ENCODE results near the gene SELL. TPM values are rescaled to one million over a fixed set of nuclear protein-coding genes. Genes with fewer than 3 reads are reported as not detected.

Gene SELL
- total RNA-seq, result 337 TPM

GRCh38 chr1:169711469-169712308 is at the start of gene SELL:
Gene SELL (minus strand): TSS chr1:169711620. CDS start chr1:169711498, 122 bp downstream.
- H3K9me3 ChIP-seq (ENCODE audit: low read depth, low read length), result no peaks in the 10 kb centered on the region
- H3K27me3 ChIP-seq (ENCODE audit: insufficient read depth, low read length), result no peaks in the 10 kb centered on the region
- peaks cover 28% of the 10 kb centered on the region for H3K4me1 ChIP-seq (ENCODE audit: insufficient read depth, low read length)
- peak within 1 kb of the TSS; percentile 80 for H3K4me3 ChIP-seq (ENCODE audit: low read length)

GRCh38 chr1:169759038-169759437 is 47.6 kb upstream of the SELL start:
- Histone ChIP-seq H3K4me3 (ENCODE audit: low read length) (no peak overlapping the region), H3K9me3 (ENCODE audit: low read depth, low read length) (no peaks in the 10 kb centered on the region), H3K27me3 (ENCODE audit: insufficient read depth, low read length) (no peaks in the 10 kb centered on the region), H3K4me1 (ENCODE audit: insufficient read depth, low read length) (no peaks in the 10 kb centered on the region)

GRCh38 chr1:169753549-169753948 is 42.1 kb upstream of the SELL start:
- no peaks in the 10 kb centered on the region for H3K4me1 ChIP-seq (ENCODE audit: insufficient read depth, low read length)
- H3K27me3 ChIP-seq (ENCODE audit: insufficient read depth, low read length), result no peaks in the 10 kb centered on the region
- no peak overlapping the region for H3K4me3 ChIP-seq (ENCODE audit: low read length)
- no peaks in the 10 kb centered on the region for H3K9me3 ChIP-seq (ENCODE audit: low read depth, low read length)

GRCh38 chr1:169750041-169750440 is 38.6 kb upstream of the SELL start:
- H3K4me3 ChIP-seq (ENCODE audit: low read length), result no peak overlapping the region
- H3K27me3 ChIP-seq (ENCODE audit: insufficient read depth, low read length), result no peaks in the 10 kb centered on the region
- no peaks in the 10 kb centered on the region for H3K4me1 ChIP-seq (ENCODE audit: insufficient read depth, low read length)
- no peaks in the 10 kb centered on the region for H3K9me3 ChIP-seq (ENCODE audit: low read depth, low read length)

- Histone ChIP-seq H3K4me3 (ENCODE audit: low read length) (no peak overlapping the region), H3K4me1 (ENCODE audit: insufficient read depth, low read length) (no peaks in the 10 kb centered on the region), H3K27me3 (ENCODE audit: insufficient read depth, low read length) (no peaks in the 10 kb centered on the region), H3K9me3 (ENCODE audit: low read depth, low read length) (no peaks in the 10 kb centered on the region)
Observed at GRCh38 chr1:169746550-169746949, 35.1 kb upstream of the SELL start.

GRCh38 chr1:169745015-169745861 is 33.8 kb upstream of the SELL start:
- Histone ChIP-seq H3K27me3 (ENCODE audit: insufficient read depth, low read length) (no peaks in the 10 kb centered on the region), H3K9me3 (ENCODE audit: low read depth, low read length) (no peaks in the 10 kb centered on the region), H3K4me1 (ENCODE audit: insufficient read depth, low read length) (no peaks in the 10 kb centered on the region), H3K4me3 (ENCODE audit: low read length) (no peak overlapping the region)

GRCh38 chr1:169741666-169742394 is 30.4 kb upstream of the SELL start:
- peaks cover 2% of the 10 kb centered on the region for H3K27me3 ChIP-seq (ENCODE audit: insufficient read depth, low read length)
- H3K4me3 ChIP-seq (ENCODE audit: low read length), result no peak overlapping the region
- H3K9me3 ChIP-seq (ENCODE audit: low read depth, low read length), result no peaks in the 10 kb centered on the region
- no peaks in the 10 kb centered on the region for H3K4me1 ChIP-seq (ENCODE audit: insufficient read depth, low read length)

- H3K9me3 ChIP-seq (ENCODE audit: low read depth, low read length), result no peaks in the 10 kb centered on the region
- H3K4me3 ChIP-seq (ENCODE audit: low read length), result no peak overlapping the region
- no peaks in the 10 kb centered on the region for H3K4me1 ChIP-seq (ENCODE audit: insufficient read depth, low read length)
- H3K27me3 ChIP-seq (ENCODE audit: insufficient read depth, low read length), result peaks cover 4% of the 10 kb centered on the region
Observed at GRCh38 chr1:169739980-169740379, 28.6 kb upstream of the SELL start.

GRCh38 chr1:169733924-169734323 is 22.5 kb upstream of the SELL start, which contains the start of gene SELE:
Gene SELE (minus strand): TSS chr1:169734079. CDS start chr1:169733612, 467 bp downstream.
- Histone ChIP-seq H3K27me3 (ENCODE audit: insufficient read depth, low read length) (peaks cover 7% of the 10 kb centered on the region), H3K9me3 (ENCODE audit: low read depth, low read length) (no peaks in the 10 kb centered on the region), H3K4me3 (ENCODE audit: low read length) (no peak within 1 kb of the TSS), H3K4me1 (ENCODE audit: insufficient read depth, low read length) (no peaks in the 10 kb centered on the region)

GRCh38 chr1:169731446-169731845 is 20.0 kb upstream of the SELL start:
- Histone ChIP-seq H3K27me3 (ENCODE audit: insufficient read depth, low read length) (peaks cover 3% of the 10 kb centered on the region), H3K4me3 (ENCODE audit: low read length) (no peak overlapping the region), H3K9me3 (ENCODE audit: low read depth, low read length) (no peaks in the 10 kb centered on the region), H3K4me1 (ENCODE audit: insufficient read depth, low read length) (no peaks in the 10 kb centered on the region)

- Histone ChIP-seq H3K9me3 (ENCODE audit: low read depth, low read length) (no peaks in the 10 kb centered on the region), H3K4me1 (ENCODE audit: insufficient read depth, low read length) (no peaks in the 10 kb centered on the region), H3K4me3 (ENCODE audit: low read length) (no peak overlapping the region), H3K27me3 (ENCODE audit: insufficient read depth, low read length) (peaks cover 3% of the 10 kb centered on the region)
Observed at GRCh38 chr1:169729991-169730390, 18.6 kb upstream of the SELL start.

- H3K4me1 ChIP-seq (ENCODE audit: insufficient read depth, low read length), result no peaks in the 10 kb centered on the region
- H3K27me3 ChIP-seq (ENCODE audit: insufficient read depth, low read length), result peaks cover 3% of the 10 kb centered on the region
- no peak overlapping the region for H3K4me3 ChIP-seq (ENCODE audit: low read length)
- no peaks in the 10 kb centered on the region for H3K9me3 ChIP-seq (ENCODE audit: low read depth, low read length)
Observed at GRCh38 chr1:169727307-169727706, 15.9 kb upstream of the SELL start.

- no peaks in the 10 kb centered on the region for H3K9me3 ChIP-seq (ENCODE audit: low read depth, low read length)
- H3K4me3 ChIP-seq (ENCODE audit: low read length), result no peak overlapping the region
- peaks cover 3% of the 10 kb centered on the region for H3K27me3 ChIP-seq (ENCODE audit: insufficient read depth, low read length)
- no peaks in the 10 kb centered on the region for H3K4me1 ChIP-seq (ENCODE audit: insufficient read depth, low read length)
Observed at GRCh38 chr1:169726851-169727250, 15.4 kb upstream of the SELL start.

GRCh38 chr1:169725930-169726329 is 14.5 kb upstream of the SELL start:
- Histone ChIP-seq H3K4me3 (ENCODE audit: low read length) (no peak overlapping the region), H3K4me1 (ENCODE audit: insufficient read depth, low read length) (no peaks in the 10 kb centered on the region), H3K9me3 (ENCODE audit: low read depth, low read length) (no peaks in the 10 kb centered on the region), H3K27me3 (ENCODE audit: insufficient read depth, low read length) (peaks cover 3% of the 10 kb centered on the region)

GRCh38 chr1:169724168-169724567 is 12.7 kb upstream of the SELL start:
- Histone ChIP-seq H3K4me3 (ENCODE audit: low read length) (no peak overlapping the region), H3K9me3 (ENCODE audit: low read depth, low read length) (no peaks in the 10 kb centered on the region), H3K27me3 (ENCODE audit: insufficient read depth, low read length) (no peaks in the 10 kb centered on the region), H3K4me1 (ENCODE audit: insufficient read depth, low read length) (no peaks in the 10 kb centered on the region)
